ENCODE data around the gene VPS35L.

VPS35L gene

GRCh38 chr16:19735074-19735867 lies 179.8 kb downstream of the VPS35L start:
- Histone ChIP-seq H3K36me3 (replicated peaks) (no peaks in the 10 kb centered on the region), H3K27me3 (ENCODE audit: low read depth) (no peaks in the 10 kb centered on the region), H3K4me1 (no peaks in the 10 kb centered on the region), H3K4me3 (no peak overlapping the region), H3K9me3 (no peaks in the 10 kb centered on the region)
- in situ Hi-C loops (cut with MboI; ENCODE audit: low sequenced_read_pairs), result no loop called here
- DNase-seq (ENCODE audit: low spot score in 2 of 2), result no peak

- no peak for DNase-seq (ENCODE audit: low spot score in 2 of 2)
- Histone ChIP-seq H3K9me3 (no peaks in the 10 kb centered on the region), H3K4me3 (no peak overlapping the region), H3K27me3 (ENCODE audit: low read depth) (no peaks in the 10 kb centered on the region), H3K4me1 (no peaks in the 10 kb centered on the region), H3K36me3 (replicated peaks) (no peaks in the 10 kb centered on the region)
- in situ Hi-C loops (cut with MboI; ENCODE audit: low sequenced_read_pairs), result no loop called here
Observed at GRCh38 chr16:19737306-19738038, 182.0 kb downstream of the VPS35L start.

GRCh38 chr16:19741354-19741753 lies 185.9 kb downstream of the VPS35L start:
- Histone ChIP-seq H3K27me3 (ENCODE audit: low read depth) (no peaks in the 10 kb centered on the region), H3K4me3 (no peak overlapping the region), H3K4me1 (no peaks in the 10 kb centered on the region), H3K9me3 (no peaks in the 10 kb centered on the region), H3K36me3 (replicated peaks) (no peaks in the 10 kb centered on the region)
- no peak for DNase-seq (ENCODE audit: low spot score in 2 of 2)
- in situ Hi-C loops (cut with MboI; ENCODE audit: low sequenced_read_pairs), result no loop called here

- in situ Hi-C loops (cut with MboI; ENCODE audit: low sequenced_read_pairs), result no loop called here
- Histone ChIP-seq H3K36me3 (replicated peaks) (no peaks in the 10 kb centered on the region), H3K27me3 (ENCODE audit: low read depth) (no peaks in the 10 kb centered on the region), H3K9me3 (no peaks in the 10 kb centered on the region), H3K4me1 (peaks cover 7% of the 10 kb centered on the region), H3K4me3 (no peak overlapping the region)
- no peak for DNase-seq (ENCODE audit: low spot score in 2 of 2)
Observed at GRCh38 chr16:19743816-19744159, 188.3 kb downstream of the VPS35L start.

- in situ Hi-C loops (cut with MboI; ENCODE audit: low sequenced_read_pairs), result no loop called here
- no peak for DNase-seq (ENCODE audit: low spot score in 2 of 2)
- H3K4me3 ChIP-seq, result no peak overlapping the region
- no peaks in the 10 kb centered on the region for H3K36me3 ChIP-seq (replicated peaks)
- H3K27me3 ChIP-seq (ENCODE audit: low read depth), result no peaks in the 10 kb centered on the region
- H3K4me1 ChIP-seq, result peaks cover 7% of the 10 kb centered on the region
- no peaks in the 10 kb centered on the region for H3K9me3 ChIP-seq
Observed at GRCh38 chr16:19744670-19745069, 189.2 kb downstream of the VPS35L start.

GRCh38 chr16:19745286-19746010 lies 189.9 kb downstream of the VPS35L start:
- no peaks in the 10 kb centered on the region for H3K36me3 ChIP-seq (replicated peaks)
- H3K4me1 ChIP-seq, result peaks cover 7% of the 10 kb centered on the region
- in situ Hi-C loops (cut with MboI; ENCODE audit: low sequenced_read_pairs), result no loop called here
- H3K9me3 ChIP-seq, result no peaks in the 10 kb centered on the region
- DNase-seq (ENCODE audit: low spot score in 2 of 2), result no peak
- no peaks in the 10 kb centered on the region for H3K27me3 ChIP-seq (ENCODE audit: low read depth)
- H3K4me3 ChIP-seq, result no peak overlapping the region

- H3K9me3 ChIP-seq, result no peaks in the 10 kb centered on the region
- in situ Hi-C loops (cut with MboI; ENCODE audit: low sequenced_read_pairs), result no loop called here
- peak in 1 of 2 experiments; percentile 15 for DNase-seq (ENCODE audit: low spot score in 2 of 2)
- no peaks in the 10 kb centered on the region for H3K36me3 ChIP-seq (replicated peaks)
- H3K4me3 ChIP-seq, result no peak overlapping the region
- H3K4me1 ChIP-seq, result peaks cover 7% of the 10 kb centered on the region
- H3K27me3 ChIP-seq (ENCODE audit: low read depth), result no peaks in the 10 kb centered on the region
Observed at GRCh38 chr16:19746561-19746960, 191.1 kb downstream of the VPS35L start.

- no peaks in the 10 kb centered on the region for H3K36me3 ChIP-seq (replicated peaks)
- no peaks in the 10 kb centered on the region for H3K27me3 ChIP-seq (ENCODE audit: low read depth)
- in situ Hi-C loops (cut with MboI; ENCODE audit: low sequenced_read_pairs), result no loop called here
- no peaks in the 10 kb centered on the region for H3K9me3 ChIP-seq
- DNase-seq (ENCODE audit: low spot score in 2 of 2), result peak in 1 of 2 experiments; percentile 79
- peaks cover 7% of the 10 kb centered on the region for H3K4me1 ChIP-seq
- no peak overlapping the region for H3K4me3 ChIP-seq
Observed at GRCh38 chr16:19748389-19749168, 193.1 kb downstream of the VPS35L start.

GRCh38 chr16:19749571-19750080 lies 194.1 kb downstream of the VPS35L start:
- in situ Hi-C loops (cut with MboI; ENCODE audit: low sequenced_read_pairs), result no loop called here
- Histone ChIP-seq H3K9me3 (no peaks in the 10 kb centered on the region), H3K27me3 (ENCODE audit: low read depth) (no peaks in the 10 kb centered on the region), H3K4me3 (no peak overlapping the region), H3K4me1 (peaks cover 7% of the 10 kb centered on the region), H3K36me3 (replicated peaks) (no peaks in the 10 kb centered on the region)
- DNase-seq (ENCODE audit: low spot score in 2 of 2), result no peak

Data from HAP-1 (cell line).